Measurements from ENCODE around the gene ISM1.

Gene ISM1

DNA sequence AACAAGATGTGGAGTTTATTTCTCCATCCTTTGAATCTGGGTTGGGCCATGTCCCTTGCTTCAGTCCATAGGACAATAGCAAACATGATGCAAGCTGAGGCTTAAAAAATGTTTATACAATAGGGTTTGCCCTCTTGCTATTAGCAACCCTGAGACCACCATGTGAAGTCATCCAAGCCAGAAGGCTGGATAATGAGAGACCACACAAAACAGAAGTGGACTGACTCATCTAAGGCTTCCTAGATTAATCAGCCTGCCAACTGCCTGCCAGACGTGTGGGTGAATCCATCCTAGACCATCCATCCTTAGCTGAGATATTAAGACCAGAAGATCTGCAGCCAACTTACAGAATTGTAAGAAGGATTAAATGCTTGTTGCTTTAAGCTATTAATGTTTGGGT is 38.1 kb upstream of the ISM1 start:
- H3K4me3 ChIP-seq (ENCODE audit: low read length): no peak overlapping the region
- H3K4me1 ChIP-seq (ENCODE audit: control insufficient read depth, low read length): no peaks in the 10 kb centered on the region
- no peaks in the 10 kb centered on the region for H4K20me1 ChIP-seq (ENCODE audit: control insufficient read depth, insufficient read depth, low read depth, low read length)
- no peaks in the 10 kb centered on the region for H3K79me2 ChIP-seq (ENCODE audit: control insufficient read depth, low read length)
- H3F3A ChIP-seq (ENCODE audit: control insufficient read depth, insufficient read depth): no peaks in the 10 kb centered on the region
- TF ChIP-seq EZH2phosphoT487 (IDR thresholded peaks at IDR 0.05; ENCODE audit: borderline replicate concordance, low read length): no peak
- TF ChIP-seq CTCF (IDR thresholded peaks at IDR 0.05; ENCODE audit: low read depth, low read length, poor library complexity, severe bottlenecking): no peak
- H3K27me3 ChIP-seq (ENCODE audit: control insufficient read depth, low read length): no peaks in the 10 kb centered on the region
- H3K9me2 ChIP-seq (replicated peaks; ENCODE audit: control insufficient read depth, low read length): no peaks in the 10 kb centered on the region; the same call in 1 of the 2 replicates
- no peak overlapping the region for H3K4me2 ChIP-seq (ENCODE audit: low read length)
- H3K9me3 ChIP-seq (ENCODE audit: control insufficient read depth, insufficient read depth, low read length): no peaks in the 10 kb centered on the region
- H3K36me3 ChIP-seq (ENCODE audit: control insufficient read depth, low read length): no peaks in the 10 kb centered on the region
- H3K27ac ChIP-seq (ENCODE audit: low read depth, low read length): no peak overlapping the region

GRCh38 chr20:13186043-13186774 is 34.9 kb upstream of the ISM1 start:
- no peaks in the 10 kb centered on the region for H3F3A ChIP-seq (ENCODE audit: control insufficient read depth, insufficient read depth)
- no peaks in the 10 kb centered on the region for H3K36me3 ChIP-seq (ENCODE audit: control insufficient read depth, low read length)
- H3K9me3 ChIP-seq (ENCODE audit: control insufficient read depth, insufficient read depth, low read length): no peaks in the 10 kb centered on the region
- no peak overlapping the region for H3K4me2 ChIP-seq (ENCODE audit: low read length)
- H3K27ac ChIP-seq (ENCODE audit: low read depth, low read length): no peak overlapping the region
- H3K79me2 ChIP-seq (ENCODE audit: control insufficient read depth, low read length): no peaks in the 10 kb centered on the region
- no peaks in the 10 kb centered on the region for H3K9me2 ChIP-seq (replicated peaks; ENCODE audit: control insufficient read depth, low read length)
- TF ChIP-seq EZH2phosphoT487 (IDR thresholded peaks at IDR 0.05; ENCODE audit: borderline replicate concordance, low read length): no peak
- H3K4me1 ChIP-seq (ENCODE audit: control insufficient read depth, low read length): no peaks in the 10 kb centered on the region
- H3K4me3 ChIP-seq (ENCODE audit: low read length): no peak overlapping the region
- H3K27me3 ChIP-seq (ENCODE audit: control insufficient read depth, low read length): no peaks in the 10 kb centered on the region
- no peaks in the 10 kb centered on the region for H4K20me1 ChIP-seq (ENCODE audit: control insufficient read depth, insufficient read depth, low read depth, low read length)

- TF ChIP-seq EZH2phosphoT487 (IDR thresholded peaks at IDR 0.05; ENCODE audit: borderline replicate concordance, low read length) (no peak), CTCF (IDR thresholded peaks at IDR 0.05; ENCODE audit: low read depth, low read length, poor library complexity, severe bottlenecking) (no peak)
- no peak overlapping the region for H3K4me3 ChIP-seq (ENCODE audit: low read length)
- H3K27me3 ChIP-seq (ENCODE audit: control insufficient read depth, low read length): no peaks in the 10 kb centered on the region
- no peaks in the 10 kb centered on the region for H3K79me2 ChIP-seq (ENCODE audit: control insufficient read depth, low read length)
- H3K4me1 ChIP-seq (ENCODE audit: control insufficient read depth, low read length): no peaks in the 10 kb centered on the region
- H3F3A ChIP-seq (ENCODE audit: control insufficient read depth, insufficient read depth): no peaks in the 10 kb centered on the region
- H3K4me2 ChIP-seq (ENCODE audit: low read length): no peak overlapping the region
- H4K20me1 ChIP-seq (ENCODE audit: control insufficient read depth, insufficient read depth, low read depth, low read length): no peaks in the 10 kb centered on the region
- H3K9me3 ChIP-seq (ENCODE audit: control insufficient read depth, insufficient read depth, low read length): no peaks in the 10 kb centered on the region
- no peaks in the 10 kb centered on the region for H3K36me3 ChIP-seq (ENCODE audit: control insufficient read depth, low read length)
- H3K9me2 ChIP-seq (replicated peaks; ENCODE audit: control insufficient read depth, low read length): no peaks in the 10 kb centered on the region
- no peak overlapping the region for H3K27ac ChIP-seq (ENCODE audit: low read depth, low read length)
These were observed 33.2 kb upstream of the ISM1 start for GRCh38 chr20:13187899-13188298.

- Histone ChIP-seq H3F3A (ENCODE audit: control insufficient read depth, insufficient read depth) (no peaks in the 10 kb centered on the region), H3K79me2 (ENCODE audit: control insufficient read depth, low read length) (no peaks in the 10 kb centered on the region), H3K27ac (ENCODE audit: low read depth, low read length) (no peak overlapping the region), H3K9me2 (replicated peaks; ENCODE audit: control insufficient read depth, low read length) (no peaks in the 10 kb centered on the region), H3K4me1 (ENCODE audit: control insufficient read depth, low read length) (no peaks in the 10 kb centered on the region), H3K9me3 (ENCODE audit: control insufficient read depth, insufficient read depth, low read length) (no peaks in the 10 kb centered on the region), H4K20me1 (ENCODE audit: control insufficient read depth, insufficient read depth, low read depth, low read length) (no peaks in the 10 kb centered on the region), H3K4me3 (ENCODE audit: low read length) (no peak overlapping the region), H3K4me2 (ENCODE audit: low read length) (no peak overlapping the region), H3K36me3 (ENCODE audit: control insufficient read depth, low read length) (no peaks in the 10 kb centered on the region), H3K27me3 (ENCODE audit: control insufficient read depth, low read length) (no peaks in the 10 kb centered on the region)
- TF ChIP-seq EZH2phosphoT487 (IDR thresholded peaks at IDR 0.05; ENCODE audit: borderline replicate concordance, low read length): no peak
- TF ChIP-seq CTCF (IDR thresholded peaks at IDR 0.05; ENCODE audit: low read depth, low read length, poor library complexity, severe bottlenecking): no peak
These were observed 21.8 kb upstream of the ISM1 start for GRCh38 chr20:13199279-13199678.

All from DOHH2 (cell line).